HL-60 (cell line): ENCODE results near the gene NXT1.

Experiments
- DNase-seq, 2 experiments: peaks; one replicate each; pipeline ENCODE4 v3.0.0-alpha.2; 2010 to 2020; ENCODE audit warnings: low read depth in 1 of 2, low spot score in 1 of 2
- H3K27ac ChIP-seq: fragments of 250-450 bp; sonication (Bioruptor Pico); replicated peaks from 2 replicates; pipeline ENCODE4 v1.5.1; 2020; ENCODE audit warnings: mild to moderate bottlenecking, moderate library complexity
- H3K27me3 ChIP-seq: fragments of 250-450 bp; sonication (Bioruptor Pico); 2 replicates; pipeline ENCODE4 v1.5.1; 2021; ENCODE audit warnings: mild to moderate bottlenecking, moderate library complexity; ENCODE audit not compliant: insufficient read depth, poor library complexity, severe bottlenecking
- H3K4me3 ChIP-seq: replicated peaks from 2 replicates; pipeline ENCODE4 v1.5.1; 2011; ENCODE audit warnings: mild to moderate bottlenecking, control low read depth, low read length; ENCODE audit not compliant: insufficient read depth
- GABPA ChIP-seq: IDR thresholded peaks from 2 replicates; pipeline ENCODE4 v1.6.1; 2012; ENCODE audit warnings: low read depth
- POLR2AphosphoS5 ChIP-seq: IDR thresholded peaks from 2 replicates; pipeline ENCODE4 v1.6.1; 2012; ENCODE audit warnings: low read depth
- REST ChIP-seq: IDR thresholded peaks from 2 replicates; pipeline ENCODE4 v1.6.1; 2012; ENCODE audit warnings: low read depth; ENCODE audit not compliant: insufficient replicate concordance
- SPI1 ChIP-seq: IDR thresholded peaks from 2 replicates; pipeline ENCODE4 v1.6.1; 2012; ENCODE audit warnings: low read depth, mild to moderate bottlenecking, borderline replicate concordance
- TF ChIP-seq, protein P1 (sequence below): IDR thresholded peaks from one replicate; pipeline ENCODE4 v1.5.1; 2011; ENCODE audit warnings: low read length, control low read depth, inconsistent platforms; ENCODE audit not compliant: insufficient read depth

Gene NXT1

GRCh38 chr20:23350904-23351838, 580 bp downstream of the NXT1 start:
- H3K27me3 ChIP-seq: no peaks in the 10 kb centered on the region

GRCh38 chr20:23356203-23356602, 5.6 kb downstream of the NXT1 start:
- TF ChIP-seq GABPA: no peak
- H3K27me3 ChIP-seq: no peaks in the 10 kb centered on the region
- no peak overlapping the region for H3K4me3 ChIP-seq
- no peak for DNase-seq
- no peak overlapping the region for H3K27ac ChIP-seq

More at GRCh38 chr20:23350904-23351838, 580 bp downstream of the NXT1 start:
- TF ChIP-seq REST: no peak
- TF ChIP-seq POLR2AphosphoS5: no peak
- Histone ChIP-seq H3K4me3 (peak overlapping the region; percentile 80), H3K27ac (peak overlapping the region; percentile 90)
- peak; percentile 43 to 45 for DNase-seq

DNA sequence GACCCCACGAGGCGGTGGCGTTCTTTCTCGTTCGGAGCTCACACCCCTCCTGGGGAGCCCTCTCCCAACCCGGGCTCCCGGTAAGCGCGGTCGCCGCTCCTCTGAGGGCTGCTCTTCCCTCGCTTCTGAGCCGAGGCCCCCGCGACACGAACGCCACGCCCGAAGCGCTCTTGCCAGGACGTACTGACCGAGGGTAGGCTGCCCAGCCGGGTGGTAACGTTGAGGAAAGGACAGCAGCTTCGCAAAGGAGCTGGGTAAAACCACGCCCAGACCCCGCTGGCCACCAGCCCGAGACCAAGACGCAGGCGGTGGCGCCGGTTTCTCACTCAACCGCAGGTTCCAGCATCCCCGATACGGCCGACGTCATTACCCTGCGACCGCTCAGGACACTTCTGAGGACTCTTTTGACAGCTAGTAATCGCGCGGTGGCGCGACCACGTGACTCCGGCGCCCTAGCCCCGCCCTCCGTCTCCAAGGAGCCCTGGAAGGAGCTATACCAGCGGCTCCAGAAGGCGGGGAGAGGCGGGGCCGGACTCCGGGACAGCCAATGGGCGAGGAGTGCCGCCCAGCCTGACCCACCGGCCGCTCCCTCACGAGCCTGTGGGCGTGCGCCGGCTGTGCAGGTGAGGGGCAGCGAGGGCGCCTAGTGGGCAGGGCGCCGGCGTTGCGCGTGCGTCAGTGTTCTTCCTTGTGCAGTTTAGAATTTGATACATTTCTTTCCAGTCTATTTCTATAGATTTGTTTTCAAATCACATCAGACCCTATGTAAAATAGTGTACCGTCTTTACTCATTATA, 7.4 kb downstream of the NXT1 start:
- Histone ChIP-seq H3K27me3 (no peaks in the 10 kb centered on the region), H3K27ac (peak overlapping the region; percentile 80), H3K4me3 (peak overlapping the region; percentile 78)
- TF ChIP-seq POLR2AphosphoS5 (peak; percentile 51; the same call in 1 of the 2 replicates), SPI1 (no peak)
- peak; percentile 98 to 100 for DNase-seq

GRCh38 chr20:23358563-23358906, 7.9 kb downstream of the NXT1 start:
- TF ChIP-seq REST (no peak), SPI1 (no peak)
- Histone ChIP-seq H3K4me3 (peak overlapping the region; percentile 34), H3K27me3 (no peaks in the 10 kb centered on the region), H3K27ac (peak overlapping the region; percentile 59)
- DNase-seq: no peak

DNA sequence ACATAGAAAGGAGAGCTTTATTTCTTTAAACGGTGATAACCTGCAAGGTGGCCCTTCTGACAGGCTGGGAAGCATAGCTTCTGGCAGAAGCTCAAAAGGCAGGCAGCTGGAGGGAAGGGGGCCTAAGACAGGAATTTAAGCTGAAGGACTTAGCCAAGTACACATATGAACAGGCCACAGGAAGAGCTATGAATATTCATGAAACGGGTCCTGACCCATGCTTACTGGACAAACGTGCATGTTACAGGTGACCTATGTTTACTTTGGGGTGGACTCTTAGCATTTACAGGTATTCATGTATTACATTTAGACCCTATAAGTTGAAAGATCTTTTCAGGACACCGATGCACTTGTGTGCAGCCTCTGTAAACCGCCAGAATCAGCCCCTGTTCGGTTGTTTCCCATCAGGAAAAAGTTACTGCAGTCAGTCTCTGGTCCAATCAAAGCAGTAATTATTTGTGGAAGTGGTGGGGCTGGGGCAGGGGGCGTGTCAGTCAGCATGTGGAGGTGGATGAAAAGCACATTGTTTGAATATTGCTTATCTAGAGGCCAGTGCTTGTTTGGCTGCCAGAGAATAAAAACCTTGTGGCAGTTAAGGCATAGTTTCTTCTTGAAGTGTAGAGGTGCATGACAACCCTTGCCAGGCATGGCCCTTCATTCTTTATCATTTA, 8.5 kb downstream of the NXT1 start:
- H3K27me3 ChIP-seq: no peaks in the 10 kb centered on the region
- DNase-seq: no peak

More for the DNA sequence above, 8.5 kb downstream of the NXT1 start:
- TF ChIP-seq, protein P1, sequence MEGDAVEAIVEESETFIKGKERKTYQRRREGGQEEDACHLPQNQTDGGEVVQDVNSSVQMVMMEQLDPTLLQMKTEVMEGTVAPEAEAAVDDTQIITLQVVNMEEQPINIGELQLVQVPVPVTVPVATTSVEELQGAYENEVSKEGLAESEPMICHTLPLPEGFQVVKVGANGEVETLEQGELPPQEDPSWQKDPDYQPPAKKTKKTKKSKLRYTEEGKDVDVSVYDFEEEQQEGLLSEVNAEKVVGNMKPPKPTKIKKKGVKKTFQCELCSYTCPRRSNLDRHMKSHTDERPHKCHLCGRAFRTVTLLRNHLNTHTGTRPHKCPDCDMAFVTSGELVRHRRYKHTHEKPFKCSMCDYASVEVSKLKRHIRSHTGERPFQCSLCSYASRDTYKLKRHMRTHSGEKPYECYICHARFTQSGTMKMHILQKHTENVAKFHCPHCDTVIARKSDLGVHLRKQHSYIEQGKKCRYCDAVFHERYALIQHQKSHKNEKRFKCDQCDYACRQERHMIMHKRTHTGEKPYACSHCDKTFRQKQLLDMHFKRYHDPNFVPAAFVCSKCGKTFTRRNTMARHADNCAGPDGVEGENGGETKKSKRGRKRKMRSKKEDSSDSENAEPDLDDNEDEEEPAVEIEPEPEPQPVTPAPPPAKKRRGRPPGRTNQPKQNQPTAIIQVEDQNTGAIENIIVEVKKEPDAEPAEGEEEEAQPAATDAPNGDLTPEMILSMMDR: no peak
- TF ChIP-seq SPI1 (no peak), GABPA (no peak), POLR2AphosphoS5 (no peak), REST (no peak)
- Histone ChIP-seq H3K4me3 (no peak overlapping the region), H3K27ac (peak overlapping the region; percentile 59)
